GM19025 (cell line): ENCODE measurements around the gene RPTOR.

Experiments
- ATAC-seq: cut with Tn5 transposase; IDR thresholded peaks from one replicate; pipeline ENCODE4 v1.9.1; 2021; ENCODE audit warnings: mild to moderate bottlenecking, low read depth, moderate library complexity; ENCODE audit not compliant: unreplicated experiment

Gene RPTOR

GRCh38 chr17:80943346-80944145, 398.9 kb downstream of the RPTOR start:
- no peak for ATAC-seq

- no peak for ATAC-seq
These were observed 399.7 kb downstream of the RPTOR start for GRCh38 chr17:80944326-80944725.

- no peak for ATAC-seq
These were observed 401.1 kb downstream of the RPTOR start for GRCh38 chr17:80945736-80946135.

GRCh38 chr17:80946449-80946848, 401.8 kb downstream of the RPTOR start:
- ATAC-seq: no peak

- no peak for ATAC-seq
These were observed 402.7 kb downstream of the RPTOR start for GRCh38 chr17:80947200-80947940.

GRCh38 chr17:80948019-80948975, 403.7 kb downstream of the RPTOR start:
- no peak for ATAC-seq

- ATAC-seq: no peak
These were observed 404.4 kb downstream of the RPTOR start for GRCh38 chr17:80948976-80949450.

GRCh38 chr17:80949451-80950421, 405.1 kb downstream of the RPTOR start:
- ATAC-seq: no peak

GRCh38 chr17:80950466-80951120, 406.0 kb downstream of the RPTOR start:
- ATAC-seq: no peak

GRCh38 chr17:80951121-80952090, 406.8 kb downstream of the RPTOR start:
- ATAC-seq: no peak

GRCh38 chr17:80952291-80952690, 407.7 kb downstream of the RPTOR start:
- ATAC-seq: no peak

GRCh38 chr17:80953471-80954315, 409.1 kb downstream of the RPTOR start:
- no peak for ATAC-seq

GRCh38 chr17:80955078-80955477, 410.4 kb downstream of the RPTOR start:
- no peak for ATAC-seq

GRCh38 chr17:80955671-80956280, 411.1 kb downstream of the RPTOR start:
- ATAC-seq: no peak

- ATAC-seq: no peak
These were observed 411.9 kb downstream of the RPTOR start for GRCh38 chr17:80956321-80957190.
